ENCODE data around the gene RPL29. TPM values are rescaled to one million over a fixed set of nuclear protein-coding genes. Genes with fewer than 3 reads are reported as not detected.

The RPL29 gene
- total RNA-seq, 1 experiment from 2014 or later: 2,228 TPM

GRCh38 chr3:51955893-51956770 lies 39.6 kb downstream of the RPL29 start:
- peak; percentile 67 for DNase-seq (ENCODE audit: low spot score)
- in situ Hi-C loops (cut with HindIII; ENCODE audit: low sequenced_read_pairs): no loop called here

- in situ Hi-C loops (cut with HindIII; ENCODE audit: low sequenced_read_pairs): no loop called here
These were observed 40.4 kb downstream of the RPL29 start, which contains the start of gene GPR62 for GRCh38 chr3:51955175-51955892. Gene GPR62 (plus strand): TSS chr3:51955381. CDS start chr3:51955653, 272 bp downstream.

GRCh38 chr3:51954713-51955112 lies 41.0 kb downstream of the RPL29 start:
- DNase-seq (ENCODE audit: low spot score): no peak
- in situ Hi-C loops (cut with HindIII; ENCODE audit: low sequenced_read_pairs): no loop called here

More at GRCh38 chr3:51955175-51955892, 40.4 kb downstream of the RPL29 start, which contains the start of gene GPR62:
- peak; percentile 51 for DNase-seq (ENCODE audit: low spot score)

- in situ Hi-C loops (cut with HindIII; ENCODE audit: low sequenced_read_pairs): no loop called here
These were observed 41.6 kb downstream of the RPL29 start for GRCh38 chr3:51954105-51954504.

GRCh38 chr3:51953445-51953844 lies 42.2 kb downstream of the RPL29 start:
- in situ Hi-C loops (cut with HindIII; ENCODE audit: low sequenced_read_pairs): no loop called here

More at GRCh38 chr3:51954105-51954504, 41.6 kb downstream of the RPL29 start:
- no peak for DNase-seq (ENCODE audit: low spot score)

GRCh38 chr3:51950899-51951298 lies 44.8 kb downstream of the RPL29 start:
- in situ Hi-C loops (cut with HindIII; ENCODE audit: low sequenced_read_pairs): no loop called here
- DNase-seq (ENCODE audit: low spot score): no peak

More at GRCh38 chr3:51953445-51953844, 42.2 kb downstream of the RPL29 start:
- DNase-seq (ENCODE audit: low spot score): no peak

GRCh38 chr3:51949121-51949520 lies 46.6 kb downstream of the RPL29 start:
- in situ Hi-C loops (cut with HindIII; ENCODE audit: low sequenced_read_pairs): no loop called here
- no peak for DNase-seq (ENCODE audit: low spot score)

- in situ Hi-C loops (cut with HindIII; ENCODE audit: low sequenced_read_pairs): no loop called here
- no peak for DNase-seq (ENCODE audit: low spot score)
These were observed 47.6 kb downstream of the RPL29 start for GRCh38 chr3:51948016-51948580.

GRCh38 chr3:51947215-51947900 lies 48.3 kb downstream of the RPL29 start:
- in situ Hi-C loops (cut with HindIII; ENCODE audit: low sequenced_read_pairs): no loop called here

GRCh38 chr3:51946796-51947195 lies 48.9 kb downstream of the RPL29 start:
- in situ Hi-C loops (cut with HindIII; ENCODE audit: low sequenced_read_pairs): no loop called here

More at GRCh38 chr3:51947215-51947900, 48.3 kb downstream of the RPL29 start:
- no peak for DNase-seq (ENCODE audit: low spot score)

GRCh38 chr3:51945926-51946705 lies 49.6 kb downstream of the RPL29 start:
- no peak for DNase-seq (ENCODE audit: low spot score)
- in situ Hi-C loops (cut with HindIII; ENCODE audit: low sequenced_read_pairs): no loop called here

More at GRCh38 chr3:51946796-51947195, 48.9 kb downstream of the RPL29 start:
- no peak for DNase-seq (ENCODE audit: low spot score)

- in situ Hi-C loops (cut with HindIII; ENCODE audit: low sequenced_read_pairs): no loop called here
- DNase-seq (ENCODE audit: low spot score): no peak
These were observed 50.5 kb downstream of the RPL29 start for GRCh38 chr3:51945031-51945840.

- in situ Hi-C loops (cut with HindIII; ENCODE audit: low sequenced_read_pairs): no loop called here
- DNase-seq (ENCODE audit: low spot score): no peak
These were observed 51.2 kb downstream of the RPL29 start for GRCh38 chr3:51944451-51945021.

Other genes with a start within 250 kb of the RPL29 start
- gene IQCF6, start 216.7 kb downstream of the RPL29 start, total RNA-seq (2014; rRNA removed; shearing (Covaris generic)): not detected in 2 replicates
- not detected in 2 replicates for gene IQCF2, start 134.3 kb downstream of the RPL29 start, total RNA-seq (2014; rRNA removed; shearing (Covaris generic))
- gene IQCF5, start 120.3 kb downstream of the RPL29 start, total RNA-seq (2014; rRNA removed; shearing (Covaris generic)): not detected in 2 replicates
- not detected in 2 replicates for gene IQCF1, start 92.5 kb downstream of the RPL29 start, total RNA-seq (2014; rRNA removed; shearing (Covaris generic))
- gene RRP9, start 54.0 kb downstream of the RPL29 start, total RNA-seq (2014; rRNA removed; shearing (Covaris generic)): 80.6 and 87.0 TPM in 2 replicates
- gene PARP3, start 53.5 kb downstream of the RPL29 start, total RNA-seq (2014; rRNA removed; shearing (Covaris generic)): 6.4 and 9.7 TPM in 2 replicates
- not detected in 2 replicates for gene GPR62, start 40.5 kb downstream of the RPL29 start, total RNA-seq (2014; rRNA removed; shearing (Covaris generic))
- 57.1 and 80.7 TPM in 2 replicates for gene PCBP4, start 28.4 kb downstream of the RPL29 start, total RNA-seq (2014; rRNA removed; shearing (Covaris generic))
- gene ABHD14B, start 21.8 kb downstream of the RPL29 start, total RNA-seq (2014; rRNA removed; shearing (Covaris generic)): 6.5 and 9.9 TPM in 2 replicates
- gene ABHD14A, start 20.8 kb downstream of the RPL29 start, total RNA-seq (2014; rRNA removed; shearing (Covaris generic)): 14.8 and 26.8 TPM in 2 replicates
- 103 and 242 TPM in 2 replicates for gene ACY1, start 12.4 kb downstream of the RPL29 start, total RNA-seq (2014; rRNA removed; shearing (Covaris generic))
- gene DUSP7, start 60.7 kb upstream of the RPL29 start, total RNA-seq (2014; rRNA removed; shearing (Covaris generic)): 14.6 and 16.8 TPM in 2 replicates
- gene POC1A, start 158.5 kb upstream of the RPL29 start, total RNA-seq (2014; rRNA removed; shearing (Covaris generic)): 22.8 and 32.2 TPM in 2 replicates
- gene ALAS1, start 202.3 kb upstream of the RPL29 start, total RNA-seq (2014; rRNA removed; shearing (Covaris generic)): 66.7 and 73.0 TPM in 2 replicates
- gene TLR9, start 229.8 kb upstream of the RPL29 start, total RNA-seq (2014; rRNA removed; shearing (Covaris generic)): 0.07 TPM in 1 of 2 replicates, not detected in the other
- gene TWF2, start 243.3 kb upstream of the RPL29 start, total RNA-seq (2014; rRNA removed; shearing (Covaris generic)): 237 and 258 TPM in 2 replicates
- 0.43 and 1.4 TPM in 2 replicates for gene PPM1M, start 249.9 kb upstream of the RPL29 start, total RNA-seq (2014; rRNA removed; shearing (Covaris generic))